ENCODE results near the gene NOS2.

Gene NOS2

GRCh38 chr17:27819145-27819544 is 18.8 kb upstream of the NOS2 start:
- no peak for DNase-seq (ENCODE audit: low read depth in 2 of 2, low spot score in 1 of 2)

GRCh38 chr17:27818401-27819105 is 18.2 kb upstream of the NOS2 start:
- no peak for DNase-seq (ENCODE audit: low read depth in 2 of 2, low spot score in 1 of 2)

DNA sequence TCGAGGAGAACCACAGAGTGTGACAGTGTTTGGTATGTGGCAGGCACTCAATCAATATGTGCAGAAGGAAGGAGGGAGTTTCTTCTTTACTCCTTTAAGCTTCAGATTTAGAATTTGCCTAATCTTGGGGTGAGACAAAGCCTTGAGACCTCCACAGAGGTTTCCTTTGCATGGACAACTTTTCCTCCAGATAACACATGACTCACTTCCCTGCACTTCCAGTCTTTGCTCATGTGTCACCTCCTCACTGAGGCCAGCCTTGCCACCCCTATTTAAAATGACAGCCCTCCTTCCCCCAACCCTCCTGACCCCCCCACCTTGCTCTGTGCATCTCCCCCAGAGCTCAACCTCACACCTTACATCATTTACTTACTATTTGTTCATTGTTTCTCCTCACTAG is 17.4 kb upstream of the NOS2 start:
- no peak for DNase-seq (ENCODE audit: low read depth in 2 of 2, low spot score in 1 of 2)

- no peak for DNase-seq (ENCODE audit: low read depth in 2 of 2, low spot score in 1 of 2)
These were observed 16.6 kb upstream of the NOS2 start for GRCh38 chr17:27816946-27817345.

GRCh38 chr17:27811961-27812360 is 11.6 kb upstream of the NOS2 start:
- no peak for DNase-seq (ENCODE audit: low read depth in 2 of 2, low spot score in 1 of 2)

GRCh38 chr17:27810902-27811557 is 10.7 kb upstream of the NOS2 start:
- no peak for DNase-seq (ENCODE audit: low read depth in 2 of 2, low spot score in 1 of 2)

- DNase-seq (ENCODE audit: low read depth in 2 of 2, low spot score in 1 of 2): no peak
These were observed 10.0 kb upstream of the NOS2 start for GRCh38 chr17:27810211-27810901.

GRCh38 chr17:27809555-27809954 is 9.2 kb upstream of the NOS2 start:
- no peak for DNase-seq (ENCODE audit: low read depth in 2 of 2, low spot score in 1 of 2)

DNA sequence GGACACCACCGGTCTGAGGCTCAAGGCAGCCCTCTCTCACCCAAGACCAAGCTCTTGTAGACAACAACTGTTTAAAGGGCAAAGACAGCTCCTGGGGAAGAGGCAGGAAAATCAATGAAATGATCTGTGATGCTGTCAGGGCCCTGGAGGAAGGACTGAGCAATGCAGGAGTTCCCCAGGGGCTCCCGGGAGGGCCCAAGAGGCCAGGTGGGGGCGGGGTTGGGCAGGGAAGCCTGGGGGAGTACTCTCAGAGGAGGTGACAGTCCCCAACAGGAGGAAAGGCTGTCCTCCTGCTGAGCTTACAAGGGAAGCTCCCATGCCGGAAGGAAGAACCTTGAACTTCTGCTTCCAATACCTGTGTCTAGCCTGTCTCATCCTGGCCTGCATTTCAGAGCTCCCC is 8.3 kb upstream of the NOS2 start:
- no peak for DNase-seq (ENCODE audit: low read depth in 2 of 2, low spot score in 1 of 2)

DNA sequence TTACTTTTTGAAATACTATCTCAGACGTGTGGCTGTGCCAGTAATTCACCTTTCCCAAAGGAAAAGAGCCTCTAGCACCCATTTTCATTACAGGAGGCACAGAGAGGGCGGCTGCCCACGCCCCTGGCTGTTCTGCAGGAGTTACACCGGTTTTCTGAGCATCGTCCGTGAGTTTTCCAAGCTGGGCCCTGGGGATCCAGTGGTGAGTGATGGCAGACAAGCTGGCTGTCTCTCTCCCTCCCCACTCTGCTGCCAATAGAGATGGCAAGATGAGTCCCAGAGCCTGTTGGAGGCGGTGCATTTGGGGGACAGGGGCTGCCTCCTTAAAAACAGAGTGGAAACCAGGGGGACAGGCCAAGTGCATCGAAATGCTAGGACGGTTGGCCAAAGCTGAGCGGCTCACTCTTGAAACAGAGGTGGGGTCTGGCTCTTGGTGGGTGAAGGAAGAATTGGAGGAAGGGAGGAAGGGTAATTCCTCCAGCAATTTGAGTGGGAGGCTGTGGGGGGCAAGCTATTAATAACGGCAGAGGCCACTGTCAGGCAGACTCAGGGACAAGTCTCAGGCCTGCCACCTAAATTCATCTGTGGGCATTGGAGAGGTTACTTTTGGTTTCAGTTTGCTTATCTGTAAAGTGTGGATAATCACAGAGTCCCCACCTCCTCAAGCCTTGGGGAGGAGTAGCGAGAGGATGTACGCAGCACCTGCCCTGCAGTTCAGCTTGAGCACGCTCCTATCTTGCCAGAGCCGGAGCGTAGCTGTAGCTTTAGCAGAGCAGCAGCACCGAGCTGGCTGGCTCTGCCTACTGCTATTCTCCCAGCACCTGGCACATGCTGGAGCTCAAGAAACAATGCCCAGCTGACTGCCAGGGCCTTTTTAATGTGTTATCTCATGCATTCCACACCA is 7.5 kb upstream of the NOS2 start:
- DNase-seq (ENCODE audit: low read depth in 2 of 2, low spot score in 1 of 2): peak; percentile 7 to 19

GRCh38 chr17:27805520-27806146 is 5.3 kb upstream of the NOS2 start:
- peak; percentile 39 to 59 for DNase-seq (ENCODE audit: low read depth in 2 of 2, low spot score in 1 of 2)

DNA sequence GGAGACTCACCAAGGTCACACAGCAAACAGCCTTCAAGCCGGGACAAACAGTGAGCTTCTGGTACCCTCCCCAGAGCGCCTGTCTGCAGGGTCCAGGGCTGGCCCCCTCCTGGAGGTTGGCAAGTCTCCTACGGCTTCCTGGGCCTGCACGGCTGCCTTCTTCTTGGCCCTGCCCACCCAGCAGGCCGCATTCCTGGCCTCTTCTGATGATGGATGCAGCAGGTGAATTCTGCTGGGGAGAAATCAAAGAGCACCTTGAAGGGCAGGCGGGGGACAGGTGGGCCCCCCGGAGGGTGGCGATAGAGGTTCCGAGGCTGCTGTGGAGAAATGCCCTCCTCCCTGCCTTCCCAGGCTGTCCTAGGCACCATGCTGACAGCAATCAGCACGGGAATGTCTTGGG is 3.8 kb upstream of the NOS2 start:
- DNase-seq (ENCODE audit: low read depth in 2 of 2, low spot score in 1 of 2): no peak

GRCh38 chr17:27802962-27803680 is 2.8 kb upstream of the NOS2 start:
- DNase-seq (ENCODE audit: low read depth in 2 of 2, low spot score in 1 of 2): no peak

DNA sequence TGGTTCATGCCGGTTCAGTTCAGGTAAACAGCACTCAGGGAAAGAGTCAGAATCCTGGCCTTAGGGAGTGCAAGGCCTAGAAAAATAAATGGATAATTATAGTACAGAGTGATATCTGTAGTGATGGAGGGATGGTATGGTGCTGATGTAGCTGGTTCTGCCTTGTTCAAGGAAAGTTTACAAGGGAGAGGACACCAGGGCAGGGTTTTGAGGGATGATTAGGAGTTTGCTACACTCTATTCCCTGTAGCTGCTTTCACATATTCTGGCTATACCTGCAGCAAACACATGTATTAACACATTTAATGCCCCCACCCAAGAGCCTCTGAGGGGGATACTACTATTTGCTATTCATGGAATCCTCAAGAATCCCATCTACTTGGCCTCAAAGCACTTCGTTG is 1.7 kb upstream of the NOS2 start:
- no peak for DNase-seq (ENCODE audit: low read depth in 2 of 2, low spot score in 1 of 2)

- DNase-seq (ENCODE audit: low read depth in 2 of 2, low spot score in 1 of 2): no peak
These were observed 2.0 kb downstream of the NOS2 start for GRCh38 chr17:27798376-27798775.

DNA sequence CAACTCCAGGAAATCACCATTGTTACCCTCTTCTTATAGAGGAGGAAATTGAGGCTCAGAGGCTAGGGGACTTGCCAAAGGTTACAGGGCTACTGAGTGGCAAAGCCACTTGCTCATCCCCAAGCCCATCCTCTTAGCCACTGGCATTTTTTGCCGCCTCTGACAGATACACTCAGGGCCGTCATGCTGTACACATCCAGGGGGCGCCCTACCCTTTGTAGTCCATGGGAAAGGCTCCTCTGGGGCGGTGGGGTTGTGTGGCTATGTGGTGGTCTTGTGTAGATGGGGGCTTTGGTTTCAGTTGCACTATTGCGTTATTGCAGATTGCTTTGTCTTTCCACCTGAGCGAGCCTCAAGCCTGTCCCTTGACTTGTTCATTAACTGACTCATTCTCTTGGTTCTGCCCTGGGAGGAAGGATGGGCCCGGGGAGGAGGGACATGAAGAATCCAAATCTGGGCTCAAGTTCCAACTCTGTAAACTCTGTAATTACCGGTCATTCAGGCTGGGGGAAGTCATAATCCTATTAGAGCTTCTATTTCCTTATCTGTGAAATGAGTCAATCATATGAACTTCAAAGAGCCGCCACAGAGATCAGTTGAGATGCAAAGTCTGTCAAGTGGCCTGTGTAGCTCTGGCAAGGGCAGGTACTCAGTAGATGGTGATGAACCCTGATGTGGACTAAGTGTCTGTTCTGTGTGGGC is 2.8 kb downstream of the NOS2 start:
- DNase-seq (ENCODE audit: low read depth in 2 of 2, low spot score in 1 of 2): no peak

- DNase-seq (ENCODE audit: low read depth in 2 of 2, low spot score in 1 of 2): no peak
These were observed 6.3 kb downstream of the NOS2 start for GRCh38 chr17:27793906-27794569.

DNA sequence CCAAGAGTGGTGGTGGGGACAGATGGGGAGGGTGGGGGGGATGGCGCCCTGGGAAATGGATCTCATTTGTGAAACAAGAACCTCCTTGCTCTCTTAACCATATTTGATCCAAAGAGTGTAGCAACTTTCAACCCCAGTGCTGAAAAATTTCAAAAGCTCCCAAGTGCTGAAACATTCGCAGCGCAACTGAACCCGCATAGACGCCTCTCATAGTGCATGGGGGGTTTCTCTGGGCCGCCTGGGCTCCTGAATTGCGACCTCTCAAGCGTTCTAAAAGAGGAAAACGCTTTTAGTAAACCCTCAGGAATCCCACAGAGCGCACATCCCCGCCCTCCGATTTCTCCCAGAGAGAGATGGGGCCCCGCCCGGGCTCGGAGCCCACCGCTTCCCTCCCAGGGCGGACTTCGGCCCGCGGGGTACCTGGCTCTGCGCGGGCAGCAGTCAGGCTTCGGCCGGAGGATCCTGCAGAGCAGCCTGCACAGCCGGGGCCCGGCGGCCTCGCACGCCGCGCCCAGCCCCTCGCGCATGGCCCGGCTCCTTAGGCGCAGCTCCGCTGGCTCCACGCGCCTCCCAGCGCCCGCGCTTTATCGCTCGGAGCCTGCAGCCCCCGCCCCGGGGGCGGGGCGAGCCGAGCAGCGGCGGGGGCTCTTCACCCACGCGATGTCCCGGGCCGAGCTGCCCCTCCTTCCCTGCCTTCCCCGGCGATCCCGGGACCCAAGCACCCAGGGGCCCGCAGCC is 7.0 kb downstream of the NOS2 start:
- no peak for DNase-seq (ENCODE audit: low read depth in 2 of 2, low spot score in 1 of 2)
